ENCODE measurements around the gene FCHO1.

Gene FCHO1

GRCh38 chr19:17836530-17836929 lies 85.3 kb downstream of the FCHO1 start:
- Histone ChIP-seq H3K9ac (ENCODE audit: low read length in 5 of 5) (no peak overlapping the region), H3K4me1 (ENCODE audit: control insufficient read depth in 5 of 5, insufficient read depth in 5 of 5, low read length in 5 of 5) (peaks cover 0 to 5% (median 2%) of the 10 kb centered on the region in 5 donors), H3K4me3 (ENCODE audit: low read depth in 1 of 5, low read length in 5 of 5) (no peak overlapping the region), H3K27ac (ENCODE audit: low read depth, low read length) (no peak overlapping the region), H3K36me3 (ENCODE audit: control insufficient read depth in 5 of 5, insufficient read depth in 5 of 5, low read length in 5 of 5) (peaks cover 0 to 40% (median 0%) of the 10 kb centered on the region in 5 donors), H3K27me3 (ENCODE audit: control insufficient read depth in 5 of 5, insufficient read depth in 4 of 5, low read length in 5 of 5) (peaks cover 3 to 19% (median 5%) of the 10 kb centered on the region in 5 donors), H3K9me3 (ENCODE audit: control insufficient read depth in 5 of 5, low read length in 5 of 5) (no peaks in the 10 kb centered on the region)

GRCh38 chr19:17837972-17838371 lies 86.7 kb downstream of the FCHO1 start:
- H3K36me3 ChIP-seq (ENCODE audit: control insufficient read depth in 5 of 5, insufficient read depth in 5 of 5, low read length in 5 of 5): peaks cover 0 to 32% (median 0%) of the 10 kb centered on the region in 5 donors
- H3K9ac ChIP-seq (ENCODE audit: low read length in 5 of 5): no peak overlapping the region
- H3K4me3 ChIP-seq (ENCODE audit: low read depth in 1 of 5, low read length in 5 of 5): no peak overlapping the region
- H3K27me3 ChIP-seq (ENCODE audit: control insufficient read depth in 5 of 5, insufficient read depth in 4 of 5, low read length in 5 of 5): peaks cover 4 to 19% (median 6%) of the 10 kb centered on the region in 5 donors
- H3K4me1 ChIP-seq (ENCODE audit: control insufficient read depth in 5 of 5, insufficient read depth in 5 of 5, low read length in 5 of 5): peaks cover 0 to 14% (median 9%) of the 10 kb centered on the region in 5 donors
- H3K9me3 ChIP-seq (ENCODE audit: control insufficient read depth in 5 of 5, low read length in 5 of 5): no peaks in the 10 kb centered on the region
- H3K27ac ChIP-seq (ENCODE audit: low read depth, low read length): no peak overlapping the region
